GM19193 (cell line): Measurements from ENCODE around the gene POLR3K.

Source experiments
- POLR2A ChIP-seq: IDR thresholded peaks from 4 replicates; pipeline ENCODE4 v1.6.1; 2011; ENCODE audit not compliant: insufficient read depth, insufficient read length; ENCODE audit errors: extremely low read depth

Gene POLR3K

GRCh38 chr16:42069-42457 lies 11.3 kb downstream of the POLR3K start:
- no peak for TF ChIP-seq POLR2A

DNA sequence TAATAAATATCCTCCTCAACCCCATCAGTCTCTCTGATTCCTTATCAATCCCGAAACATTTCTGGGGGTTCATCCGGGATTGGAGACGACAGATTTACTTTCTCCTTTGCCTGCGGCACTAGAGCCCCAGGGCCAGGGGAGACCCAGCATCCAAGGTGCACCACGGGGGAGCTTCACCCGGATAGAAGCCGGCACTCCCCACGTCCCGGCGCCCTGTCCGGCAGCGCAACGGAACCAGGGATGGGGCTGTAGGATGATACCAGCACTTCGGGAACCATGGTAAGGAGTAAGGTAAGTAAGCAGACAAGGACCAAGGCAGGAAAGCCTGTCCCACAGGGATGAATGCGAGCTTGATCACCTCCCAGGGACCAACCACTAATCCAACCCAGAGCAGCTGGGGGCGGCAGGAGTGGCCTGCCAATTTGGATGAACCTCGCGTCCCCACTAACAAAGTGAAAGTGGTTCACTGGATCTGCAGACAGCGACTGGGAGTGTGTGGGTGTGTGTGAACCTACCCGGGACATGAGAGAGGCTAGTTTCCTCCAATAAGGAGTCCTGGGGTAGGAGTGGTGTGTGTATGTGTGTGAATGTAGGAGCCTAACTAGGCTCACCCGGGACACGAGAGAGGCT lies 11.9 kb downstream of the POLR3K start:
- no peak for TF ChIP-seq POLR2A

DNA sequence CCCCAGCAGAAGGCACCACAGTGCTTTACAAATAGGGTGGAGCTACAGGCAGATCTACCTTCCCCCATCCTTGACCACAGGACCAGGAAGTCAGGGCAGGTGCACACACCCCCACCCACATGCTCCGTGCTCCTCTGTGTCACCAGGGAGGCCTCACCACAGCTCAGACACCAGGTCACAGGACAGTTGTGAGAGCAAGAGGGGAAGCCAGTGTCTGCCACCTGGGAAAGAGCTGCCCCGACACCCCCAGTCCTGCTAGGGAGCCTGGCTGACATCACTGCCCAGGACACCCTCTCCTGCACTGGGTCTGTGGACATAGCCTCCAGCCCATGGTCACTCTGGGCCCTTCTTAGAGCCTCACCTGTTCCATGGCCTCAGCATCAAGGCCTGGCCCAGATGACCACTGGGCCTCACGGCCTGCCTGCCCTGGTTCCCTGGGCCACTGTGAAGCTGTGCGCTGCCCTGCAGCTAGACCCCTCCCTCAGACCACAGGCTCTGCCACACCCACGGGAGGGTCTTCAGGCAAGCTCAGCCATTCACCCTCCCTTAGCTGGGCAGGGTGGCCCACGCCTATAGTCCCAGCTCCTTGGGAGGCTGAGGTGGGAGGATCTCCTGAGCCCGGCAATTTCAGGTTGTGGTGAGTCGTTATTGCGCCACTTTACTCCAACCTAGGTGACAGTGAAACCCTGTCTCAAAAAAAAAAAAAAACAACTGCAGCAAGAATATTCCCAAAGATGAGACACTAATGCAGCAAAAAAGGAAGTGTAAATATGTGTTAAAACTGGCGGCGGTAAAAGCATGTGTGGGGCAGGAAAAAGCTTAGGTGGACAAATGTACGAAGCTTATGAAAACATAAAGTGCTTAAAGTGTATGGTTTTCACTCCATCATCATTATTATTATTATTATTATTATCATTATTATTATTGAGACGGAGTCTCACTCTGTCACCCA lies 14.2 kb downstream of the POLR3K start:
- peak; percentile 33 for TF ChIP-seq POLR2A

- TF ChIP-seq POLR2A: no peak
Observed at GRCh38 chr16:37511-37910, 15.9 kb downstream of the POLR3K start.

DNA sequence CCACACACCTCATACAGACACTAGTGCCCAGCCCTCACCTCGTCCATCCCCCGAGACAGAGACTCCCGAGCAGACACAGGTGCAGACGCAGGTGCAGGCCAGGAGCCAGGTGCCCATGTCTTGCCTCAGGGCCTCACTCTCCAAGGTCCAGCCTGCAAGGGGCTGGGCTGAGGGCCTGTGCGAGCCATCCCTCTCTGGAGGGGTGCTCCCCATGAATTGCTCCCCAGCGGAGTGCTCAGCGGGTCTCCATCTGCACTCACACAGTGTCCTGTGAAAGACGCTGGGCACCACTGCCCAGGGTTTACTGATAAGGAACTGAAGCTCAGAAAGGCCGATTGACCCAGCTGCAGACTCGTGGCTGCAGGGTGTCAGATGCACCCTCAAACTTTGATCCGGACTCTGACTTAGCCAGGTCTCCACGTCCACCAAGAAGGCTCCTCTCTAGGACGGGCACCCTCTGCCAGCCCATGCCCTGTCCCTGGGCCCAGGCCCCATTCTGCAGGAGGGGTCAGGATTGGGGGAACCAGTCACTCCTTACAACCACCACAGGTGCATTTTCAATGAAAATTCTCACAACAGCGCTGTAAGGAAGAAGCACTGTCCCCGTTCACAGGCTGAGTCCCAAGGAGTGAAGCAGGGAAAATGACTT lies 16.9 kb downstream of the POLR3K start:
- no peak for TF ChIP-seq POLR2A

DNA sequence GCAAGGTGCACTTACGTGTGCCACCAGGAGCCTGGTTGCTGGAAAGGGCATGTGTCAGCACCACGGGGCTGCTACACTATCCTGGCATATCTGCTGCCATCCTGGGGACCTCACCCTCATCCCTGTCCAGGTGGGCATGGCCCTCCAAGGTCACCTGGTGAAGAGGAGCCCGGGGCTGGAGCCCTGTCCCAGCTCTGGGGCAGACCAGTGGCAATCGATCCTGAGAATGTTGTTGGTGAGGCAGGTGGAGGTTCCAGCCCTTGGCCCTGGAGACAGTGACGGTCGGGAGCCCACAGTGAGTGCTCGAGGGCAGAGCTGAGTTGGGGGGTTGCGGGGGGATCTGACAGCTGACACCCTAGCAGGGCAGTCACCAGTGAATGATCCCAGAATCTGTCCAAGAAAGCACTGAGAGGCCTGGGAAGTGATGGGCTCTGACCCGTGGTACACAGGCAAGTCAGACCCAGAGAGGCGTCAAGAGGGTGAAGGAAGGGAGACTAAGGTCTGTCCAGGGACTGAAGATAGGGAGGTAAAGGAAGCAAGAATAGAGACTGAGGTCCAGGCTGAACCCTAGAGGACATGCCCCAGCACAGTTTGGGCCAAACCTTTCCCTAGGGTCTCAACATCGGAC lies 17.6 kb downstream of the POLR3K start:
- TF ChIP-seq POLR2A: no peak

DNA sequence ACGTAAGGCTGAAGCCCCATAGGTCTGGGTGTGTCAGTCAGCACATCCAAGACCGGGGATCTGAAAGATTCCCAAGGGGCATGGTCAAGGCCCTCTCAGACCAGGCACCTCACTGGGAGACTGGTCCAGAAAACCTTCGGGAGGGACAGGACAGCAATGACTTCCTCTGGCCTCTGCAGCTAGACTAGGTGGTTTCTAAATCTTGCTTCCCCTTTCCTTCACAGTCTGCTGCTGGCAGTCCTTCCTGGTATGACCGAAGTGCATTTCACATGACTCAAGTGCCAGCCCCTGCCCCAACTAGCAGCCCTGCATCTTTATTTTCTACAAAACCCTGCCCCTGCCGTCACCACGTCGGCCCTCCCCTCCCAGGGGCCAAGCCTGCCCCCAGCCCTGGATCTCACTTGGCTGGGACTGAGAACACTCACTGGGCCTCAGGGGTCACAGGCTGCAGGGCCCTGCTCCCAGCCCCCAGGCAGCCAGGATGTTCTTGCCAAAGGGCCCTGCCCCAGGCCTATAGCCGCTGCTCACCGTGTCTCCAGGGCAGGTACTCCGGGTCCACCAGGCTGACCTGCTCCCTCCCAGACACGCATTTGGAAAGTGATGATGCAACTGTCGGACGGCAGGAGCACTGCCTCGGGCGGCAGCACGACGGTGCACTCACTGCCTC lies 18.3 kb downstream of the POLR3K start:
- TF ChIP-seq POLR2A: no peak

- TF ChIP-seq POLR2A: no peak
Observed at GRCh38 chr16:34648-34987, 18.8 kb downstream of the POLR3K start.

DNA sequence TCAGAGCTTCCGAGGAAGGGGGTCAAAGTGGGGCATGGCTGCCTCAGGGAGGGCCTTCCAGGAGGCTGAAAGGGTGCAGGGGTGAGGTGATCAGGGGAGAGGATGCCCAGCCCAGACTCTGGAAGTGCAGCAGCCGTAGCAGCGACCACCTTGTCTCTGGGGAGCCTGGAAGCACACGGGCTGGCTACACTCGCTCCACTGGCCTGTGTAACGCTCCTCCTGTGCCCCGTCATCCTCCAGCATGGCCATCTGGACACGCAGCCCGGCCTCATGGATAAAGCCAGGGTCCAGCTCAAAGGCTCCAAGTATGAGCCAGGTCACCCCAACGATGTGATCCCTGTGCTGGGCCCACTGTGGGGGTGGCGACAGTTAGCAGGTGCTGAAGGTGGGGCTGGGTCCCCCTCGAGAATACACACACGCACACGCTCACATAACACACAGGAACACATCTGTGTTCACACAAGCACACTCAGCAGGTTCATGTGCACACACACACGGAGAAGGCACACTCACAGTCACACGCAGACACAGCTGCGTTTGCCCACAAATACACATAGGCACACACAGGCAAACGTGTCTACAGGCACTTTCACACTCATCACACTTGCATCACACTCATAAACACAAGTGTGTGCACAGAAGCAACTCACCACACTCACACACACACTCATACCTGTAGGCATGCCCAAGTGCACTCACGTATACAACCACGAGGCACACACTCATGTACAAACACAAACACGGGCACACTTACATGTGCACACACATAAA lies 19.3 kb downstream of the POLR3K start:
- no peak for TF ChIP-seq POLR2A

DNA sequence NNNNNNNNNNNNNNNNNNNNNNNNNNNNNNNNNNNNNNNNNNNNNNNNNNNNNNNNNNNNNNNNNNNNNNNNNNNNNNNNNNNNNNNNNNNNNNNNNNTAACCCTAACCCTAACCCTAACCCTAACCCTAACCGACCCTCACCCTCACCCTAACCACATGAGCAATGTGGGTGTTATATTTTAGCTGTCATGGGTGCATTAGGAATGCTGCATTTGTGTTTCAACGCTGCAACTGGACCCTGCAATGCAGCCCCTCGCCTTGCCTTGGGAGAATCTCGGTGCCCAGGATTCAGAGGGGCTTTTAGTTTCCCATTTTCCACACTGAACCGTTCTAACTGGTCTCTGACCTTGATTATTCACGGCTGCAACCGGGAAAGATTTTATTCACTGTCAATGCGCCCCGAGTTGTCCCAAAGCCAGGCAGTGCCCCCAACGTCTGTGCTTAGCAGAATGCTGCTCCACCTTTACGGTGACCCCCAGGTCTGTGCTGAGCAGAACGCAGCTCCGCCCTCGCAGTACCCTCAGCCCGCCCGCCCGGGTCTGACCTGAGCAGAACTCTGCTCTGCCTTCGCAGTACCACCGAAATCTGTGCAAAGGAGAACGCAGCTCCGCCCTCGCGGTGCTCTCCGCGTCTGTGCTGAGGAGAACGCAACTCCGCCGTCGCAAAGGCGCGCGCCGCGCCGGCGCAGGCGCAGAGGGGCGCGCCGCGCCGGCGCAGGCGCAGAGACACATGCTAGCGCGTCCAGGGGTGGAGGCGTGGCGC lies 43.3 kb downstream of the POLR3K start:
- no peak for TF ChIP-seq POLR2A
